ENCODE measurements around the gene PPARD. TPM values are rescaled to one million over a fixed set of nuclear protein-coding genes. Genes with fewer than 3 reads are reported as not detected.
A peak's percentile ranks its signal among the peaks of the same experiment; 100 is the strongest.

Gene PPARD
- total and polyA plus RNA-seq, 2 experiments from 2014 or later = 17.1 to 34.0 TPM

GRCh38 chr6:35318196-35319171 is 23.9 kb upstream of the PPARD start:
- Histone ChIP-seq H3K36me3 (no peaks in the 10 kb centered on the region), H3K27ac (no peak overlapping the region), H3K9me3 (ENCODE audit: low read depth) (no peaks in the 10 kb centered on the region), H3K4me1 (ENCODE audit: low read depth) (no peaks in the 10 kb centered on the region), H3K4me3 (peak overlapping the region; percentile 55), H3K27me3 (peaks cover 19% of the 10 kb centered on the region)
- no peak for TF ChIP-seq CTCF (IDR thresholded peaks at IDR 0.05; ENCODE audit: low read depth, low read length)
- DNase-seq (ENCODE audit: low read depth in 1 of 2, low spot score in 1 of 2) = peak; percentile 84 to 93

- no peak for TF ChIP-seq CTCF (IDR thresholded peaks at IDR 0.05; ENCODE audit: low read depth, low read length)
- no peak overlapping the region for H3K4me3 ChIP-seq
- H3K9me3 ChIP-seq (ENCODE audit: low read depth) = no peaks in the 10 kb centered on the region
- H3K27me3 ChIP-seq = peaks cover 19% of the 10 kb centered on the region
- no peaks in the 10 kb centered on the region for H3K36me3 ChIP-seq
- H3K27ac ChIP-seq = no peak overlapping the region
- no peak for DNase-seq (ENCODE audit: low read depth in 1 of 2, low spot score in 1 of 2)
- no peaks in the 10 kb centered on the region for H3K4me1 ChIP-seq (ENCODE audit: low read depth)
These were observed 22.9 kb upstream of the PPARD start for GRCh38 chr6:35319346-35320030.

GRCh38 chr6:35320031-35320410 is 22.3 kb upstream of the PPARD start:
- Histone ChIP-seq H3K36me3 (no peaks in the 10 kb centered on the region), H3K4me3 (no peak overlapping the region), H3K9me3 (ENCODE audit: low read depth) (no peaks in the 10 kb centered on the region), H3K4me1 (ENCODE audit: low read depth) (no peaks in the 10 kb centered on the region), H3K27me3 (peaks cover 17% of the 10 kb centered on the region), H3K27ac (no peak overlapping the region)
- no peak for DNase-seq (ENCODE audit: low read depth in 1 of 2, low spot score in 1 of 2)
- TF ChIP-seq CTCF (IDR thresholded peaks at IDR 0.05; ENCODE audit: low read depth, low read length) = no peak

- no peak overlapping the region for H3K4me3 ChIP-seq
- DNase-seq (ENCODE audit: low read depth in 1 of 2, low spot score in 1 of 2) = no peak
- H3K36me3 ChIP-seq = no peaks in the 10 kb centered on the region
- no peak overlapping the region for H3K27ac ChIP-seq
- H3K9me3 ChIP-seq (ENCODE audit: low read depth) = no peaks in the 10 kb centered on the region
- peaks cover 14% of the 10 kb centered on the region for H3K27me3 ChIP-seq
- H3K4me1 ChIP-seq (ENCODE audit: low read depth) = no peaks in the 10 kb centered on the region
- no peak for TF ChIP-seq CTCF (IDR thresholded peaks at IDR 0.05; ENCODE audit: low read depth, low read length)
These were observed 21.3 kb upstream of the PPARD start for GRCh38 chr6:35321091-35321490.

GRCh38 chr6:35327349-35328027 is 14.9 kb upstream of the PPARD start:
- Histone ChIP-seq H3K9me3 (ENCODE audit: low read depth) (no peaks in the 10 kb centered on the region), H3K4me1 (ENCODE audit: low read depth) (no peaks in the 10 kb centered on the region), H3K4me3 (no peak overlapping the region), H3K27ac (no peak overlapping the region), H3K36me3 (no peaks in the 10 kb centered on the region), H3K27me3 (no peaks in the 10 kb centered on the region)
- peak; percentile 64 to 80 for DNase-seq (ENCODE audit: low read depth in 1 of 2, low spot score in 1 of 2)
- peak; percentile 73 for TF ChIP-seq CTCF (IDR thresholded peaks at IDR 0.05; ENCODE audit: low read depth, low read length)

Data from cardiac muscle cell (in vitro differentiated cells and primary cell).